Amygdala (tissue), 56 donors: Measurements from ENCODE around the gene BBIP1.
"Not testable (repeated sequence)": the region's sequence is repeated elsewhere in the genome, so short reads cannot be mapped to it uniquely, and the experiment has no call there.

Experiments used
- DNase-seq, 56 donors: peaks; one replicate each; lab custom pipeline; 2025; lab: John Stamatoyannopoulos, UW

The BBIP1 gene

DNA sequence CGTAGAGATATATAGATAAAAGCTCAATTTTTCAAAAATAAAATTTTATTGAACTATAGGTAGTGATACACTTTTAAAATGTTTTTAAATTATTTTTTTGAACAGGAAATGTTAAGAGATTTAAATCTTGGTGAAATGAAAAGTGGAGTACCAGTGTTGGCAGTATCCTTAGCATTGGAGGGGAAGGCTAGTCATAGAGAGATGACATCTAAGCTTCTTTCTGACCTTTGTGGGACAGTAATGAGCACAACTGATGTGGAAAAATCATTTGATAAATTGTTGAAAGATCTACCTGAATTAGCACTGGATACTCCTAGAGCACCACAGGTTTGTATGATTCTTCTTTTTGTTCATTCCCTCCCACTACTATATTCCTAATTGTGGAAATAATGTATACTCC lies 31.4 kb downstream of the BBIP1 start:
- DNase-seq: no peak

DNA sequence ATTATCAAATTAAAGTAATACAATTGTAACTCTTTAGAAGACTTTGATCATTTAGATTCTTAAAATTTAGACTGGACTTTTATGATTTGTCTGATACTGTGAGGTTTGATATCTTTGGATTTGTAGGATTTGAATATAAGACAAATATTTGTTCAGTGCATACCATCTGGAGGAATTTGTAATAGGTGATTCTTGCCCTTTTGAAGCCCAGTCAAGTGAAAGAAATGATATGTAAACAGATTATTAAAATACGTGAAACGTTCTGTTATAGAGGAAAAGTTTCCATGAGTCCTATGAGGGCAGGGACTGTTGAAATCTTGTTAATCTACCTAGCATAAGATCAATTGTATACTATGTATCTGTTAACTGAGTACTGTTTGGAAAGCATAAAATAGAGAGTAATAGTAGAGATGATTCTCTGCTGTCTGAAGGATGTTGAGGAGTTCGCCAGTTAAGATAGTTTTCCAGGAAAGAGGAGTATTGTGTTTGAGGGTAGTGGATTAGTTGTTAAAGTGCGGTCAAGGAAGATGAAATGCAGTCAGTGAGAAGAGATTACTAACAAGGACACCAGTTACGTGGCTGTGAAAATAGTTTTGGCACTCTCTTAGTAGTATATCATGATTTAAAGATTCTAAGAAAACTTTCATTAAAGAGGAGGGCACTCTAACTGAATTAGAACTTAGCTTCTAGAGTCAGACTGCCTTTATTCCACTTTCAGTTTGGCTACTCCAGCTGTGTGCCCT lies 32.9 kb downstream of the BBIP1 start:
- DNase-seq: no peak

DNA sequence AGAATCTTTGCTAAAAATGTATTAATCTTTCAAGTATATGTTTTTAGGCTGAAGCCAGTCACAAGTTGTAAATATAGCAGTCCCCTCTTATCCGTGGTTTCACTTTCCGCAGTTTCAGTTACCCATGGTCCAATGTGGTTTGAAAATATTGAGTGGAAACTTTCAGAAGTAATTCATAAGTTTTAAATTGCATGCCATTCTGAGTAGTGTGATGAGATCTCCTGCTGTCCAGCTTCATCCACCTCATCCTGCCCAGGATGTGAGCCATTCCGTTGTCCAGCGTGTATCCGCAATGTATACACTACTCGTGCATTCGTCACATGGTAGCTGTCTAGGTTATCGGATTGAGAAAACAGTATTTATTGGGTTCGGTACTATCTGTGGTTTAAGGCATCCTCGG lies 35.1 kb downstream of the BBIP1 start:
- DNase-seq: no peak

DNA sequence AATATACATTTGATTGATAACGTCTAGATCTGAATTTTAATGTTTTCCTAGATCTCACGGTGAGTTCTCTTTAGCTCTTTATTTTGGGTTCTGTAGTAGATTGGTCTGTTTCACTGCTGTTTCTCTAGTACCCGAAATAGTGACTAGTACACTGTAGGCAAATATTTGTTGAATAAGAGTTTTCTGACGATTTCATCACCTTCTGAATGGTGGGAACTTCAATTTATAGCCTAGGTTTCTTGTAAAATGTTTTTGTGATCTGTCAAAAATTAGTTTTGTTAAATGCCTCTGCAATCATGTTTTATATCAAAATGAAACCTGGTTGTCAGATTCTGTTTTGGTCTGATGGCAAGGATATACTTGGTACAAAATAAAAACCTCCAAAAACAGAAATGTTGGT lies 37.1 kb downstream of the BBIP1 start:
- no peak for DNase-seq

DNA sequence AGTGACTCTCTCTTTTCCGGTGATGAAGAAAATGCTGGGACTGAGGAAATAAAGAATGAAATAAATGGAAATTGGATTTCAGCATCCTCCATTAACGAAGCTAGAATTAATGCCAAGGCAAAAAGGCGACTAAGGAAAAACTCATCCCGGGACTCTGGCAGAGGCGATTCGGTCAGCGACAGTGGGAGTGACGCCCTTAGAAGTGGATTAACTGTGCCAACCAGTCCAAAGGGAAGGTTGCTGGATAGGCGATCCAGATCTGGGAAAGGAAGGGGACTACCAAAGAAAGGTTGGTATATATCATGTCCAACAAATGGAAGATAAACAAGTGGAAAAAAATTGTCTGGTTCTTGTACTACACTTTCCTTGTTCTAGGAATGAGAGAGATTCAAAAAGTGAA lies 37.7 kb downstream of the BBIP1 start:
- no peak for DNase-seq

DNA sequence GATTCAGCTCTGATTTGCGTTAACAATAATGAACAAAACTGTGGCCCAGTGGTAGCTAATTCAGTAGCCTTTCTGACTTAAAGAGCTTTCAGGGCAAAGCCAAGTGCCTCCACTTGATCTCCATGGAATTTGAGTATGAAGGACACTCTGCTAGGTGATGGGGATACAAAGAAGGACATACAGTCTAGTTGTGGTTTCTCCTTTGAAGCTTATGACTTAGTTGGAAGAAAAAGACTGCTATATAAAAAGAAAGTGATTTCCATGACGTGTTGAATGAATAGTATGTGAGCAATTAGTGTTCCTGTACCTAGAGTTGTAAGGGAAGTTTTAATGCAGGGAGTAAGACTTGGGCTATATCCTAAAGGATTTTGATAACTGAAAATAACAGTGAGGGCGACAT lies 39.0 kb downstream of the BBIP1 start:
- no peak for DNase-seq

DNA sequence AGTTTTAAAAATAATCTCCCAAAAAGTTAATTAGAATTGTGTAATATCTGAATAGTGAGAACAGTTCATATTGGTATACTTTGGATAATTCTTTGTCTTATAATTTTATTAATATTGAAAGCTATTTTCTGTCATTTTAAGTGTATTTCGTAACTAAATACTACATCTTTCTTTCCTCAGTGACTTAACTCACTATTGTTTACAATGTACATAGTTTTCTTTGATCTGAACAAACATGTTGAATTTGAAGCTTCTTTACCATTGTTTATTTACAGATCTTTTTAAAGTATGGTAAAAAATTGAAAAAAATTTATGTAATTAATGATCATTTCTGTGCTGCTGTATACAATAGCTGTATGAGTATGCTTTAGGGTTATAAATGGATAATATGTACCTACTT lies 42.2 kb downstream of the BBIP1 start:
- no peak for DNase-seq

DNA sequence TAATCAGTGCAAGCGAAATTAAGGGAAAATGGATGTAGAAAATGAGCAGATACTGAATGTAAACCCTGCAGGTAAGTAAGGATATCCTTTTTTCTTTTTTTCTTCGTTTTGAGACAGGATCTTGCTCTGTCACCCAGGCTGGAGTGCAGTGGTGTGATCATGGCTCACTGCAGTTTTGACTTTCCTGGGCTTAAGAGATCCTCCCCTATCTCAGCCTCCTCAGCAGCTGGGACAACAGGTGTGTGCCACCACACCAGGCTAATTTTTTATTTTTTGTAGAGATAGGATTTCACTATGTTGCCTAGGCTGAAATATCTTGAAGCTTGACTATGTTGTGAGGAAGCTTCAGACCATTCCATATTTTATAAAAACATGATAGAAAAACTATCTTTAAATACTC lies 43.0 kb downstream of the BBIP1 start:
- DNase-seq: no peak

DNA sequence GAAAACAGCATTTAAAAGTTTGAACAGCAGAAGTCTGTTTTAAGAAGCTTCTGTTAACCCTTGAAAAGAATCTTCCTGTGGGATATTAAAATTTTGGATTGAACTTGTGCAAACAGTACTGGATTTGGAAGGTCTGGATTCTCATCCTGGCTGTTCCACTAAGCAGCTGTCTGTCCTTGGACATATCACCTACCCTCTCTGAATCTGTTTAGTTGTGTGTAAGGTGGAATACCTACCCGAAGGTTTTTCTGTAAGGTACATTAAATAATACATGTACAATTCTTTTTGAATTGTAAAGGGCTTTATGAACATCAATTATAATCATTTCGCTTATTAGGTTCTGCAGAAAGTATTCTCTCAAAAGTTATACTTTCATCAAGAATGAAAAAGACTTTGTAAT lies 45.0 kb downstream of the BBIP1 start:
- DNase-seq: no peak

DNA sequence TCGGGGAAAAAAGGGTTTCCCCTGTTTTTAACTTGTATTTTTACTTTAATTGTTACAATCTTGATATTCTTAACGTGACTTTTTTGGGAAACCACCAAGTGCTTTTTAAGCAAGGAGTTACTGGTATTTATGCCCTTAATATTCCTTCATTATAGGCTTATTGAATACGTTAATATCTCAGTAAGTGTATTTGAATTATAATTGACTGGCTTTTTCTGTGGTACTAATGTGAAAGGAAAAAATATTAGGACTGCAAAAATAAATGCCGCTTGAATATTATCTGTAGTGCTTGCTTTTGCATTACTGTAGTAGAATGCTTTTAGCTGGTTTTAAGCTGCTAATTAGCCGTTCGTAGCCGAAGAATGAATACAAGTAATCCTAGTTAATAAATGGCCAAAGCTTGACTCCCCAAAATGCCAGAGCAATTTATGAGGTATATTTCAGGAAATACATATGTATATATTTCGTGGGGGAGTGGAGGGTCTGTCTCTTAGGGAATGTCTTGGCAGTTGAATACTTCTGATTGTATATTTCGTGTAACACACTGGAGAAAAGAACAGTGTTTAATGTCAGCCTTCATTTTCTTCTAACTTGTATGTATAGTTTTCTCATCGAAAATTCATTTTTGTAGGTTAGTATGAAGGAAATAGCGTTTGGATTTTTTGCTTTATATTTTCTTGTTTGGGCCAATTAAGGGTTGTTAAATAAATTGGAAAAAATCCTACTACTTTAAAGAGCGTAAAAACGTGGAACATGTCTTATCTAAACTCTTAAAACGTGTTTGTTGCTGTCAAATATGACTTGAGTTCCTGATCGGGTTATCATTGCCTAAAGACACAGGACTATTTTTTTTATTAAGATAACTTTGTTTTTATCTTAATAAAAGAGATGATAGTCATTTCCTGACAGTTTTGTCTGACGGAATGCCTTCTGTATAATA lies 45.7 kb downstream of the BBIP1 start:
- no peak for DNase-seq

DNA sequence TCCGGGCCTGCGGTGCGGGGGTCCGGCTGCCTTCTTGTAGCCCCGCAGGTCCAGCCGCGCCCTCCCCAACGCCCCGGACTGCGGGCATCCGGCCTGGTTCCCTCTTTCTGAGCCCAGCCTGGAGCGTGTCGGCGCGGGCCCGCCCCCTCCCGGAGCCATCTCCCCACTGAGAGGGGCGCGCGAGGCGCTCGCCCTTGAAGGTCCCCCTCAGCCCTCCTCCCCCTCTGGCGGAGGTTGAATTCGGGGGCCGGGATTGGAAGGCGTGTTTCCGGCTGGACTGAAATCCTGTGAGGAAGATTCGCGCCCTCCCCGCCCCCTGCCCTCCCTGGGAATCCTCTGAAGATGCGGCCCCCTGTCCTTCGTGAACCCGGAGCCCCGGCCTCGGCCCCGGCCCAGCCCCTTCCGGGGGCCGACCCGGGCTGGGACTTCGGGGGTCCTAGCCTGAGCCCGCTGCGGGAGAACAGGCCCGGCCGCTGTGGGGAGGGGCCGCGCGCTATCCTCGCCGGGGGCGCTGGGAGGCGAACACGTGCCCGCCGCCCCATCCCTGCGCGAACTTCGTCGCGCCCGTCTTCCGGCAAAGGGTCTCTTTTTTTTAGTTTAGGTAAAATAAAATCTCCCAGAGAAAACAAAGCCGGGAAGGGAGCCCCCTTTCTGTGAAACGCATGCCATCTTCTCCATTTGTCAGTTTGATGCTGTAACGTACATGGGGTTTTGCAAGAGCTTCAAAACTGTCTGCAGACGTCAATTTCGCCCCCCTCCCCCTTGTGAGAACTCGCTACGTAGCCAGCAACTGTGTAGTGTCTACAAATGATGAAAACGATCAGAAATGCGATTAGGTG lies 46.6 kb downstream of the BBIP1 start:
- DNase-seq: peak in 38 of 56 donors; percentile 13 to 76 (median 60)

DNA sequence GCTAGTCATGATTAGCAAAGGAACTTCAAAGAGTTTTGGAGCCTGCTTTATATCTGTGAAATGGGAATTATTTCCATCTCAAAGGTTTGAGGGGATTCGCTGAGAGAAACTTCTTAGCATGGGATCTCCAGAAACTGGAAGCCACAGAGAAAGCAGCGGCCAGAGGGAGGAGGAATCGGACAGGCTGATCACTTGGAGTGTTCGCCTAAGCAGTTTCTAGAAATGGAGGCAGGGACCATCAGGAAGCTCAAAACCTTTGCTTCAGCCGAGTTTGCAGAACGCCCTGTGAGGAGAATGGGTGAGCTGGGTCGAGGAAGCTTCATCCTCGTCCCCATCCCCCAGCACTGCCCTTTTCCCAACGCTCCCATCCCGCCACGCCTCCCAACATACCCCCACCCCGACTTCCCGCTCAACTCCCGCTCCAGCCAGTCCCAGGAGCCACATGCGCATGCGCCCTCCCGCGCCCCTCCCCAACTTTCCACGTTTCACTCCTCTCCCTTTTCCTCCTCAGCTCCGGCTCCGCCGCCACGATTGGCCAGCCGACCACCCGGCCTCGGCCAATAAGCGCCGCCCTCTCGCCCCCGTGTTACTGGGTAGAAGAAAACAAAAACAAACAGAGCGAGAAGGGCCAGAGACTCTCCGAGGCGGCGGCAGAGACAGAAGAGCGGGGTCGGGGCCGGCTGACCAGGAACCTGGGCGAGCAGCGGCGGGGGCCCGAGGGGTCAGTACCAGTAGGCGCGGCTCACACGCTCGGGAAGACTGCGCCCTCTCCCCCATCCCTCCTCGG lies 47.5 kb downstream of the BBIP1 start, which contains the start of gene PDCD4:
TSS of gene PDCD4 (plus strand) at position 631 of the 787 bp plus-strand sequence. CDS start 4,100 bp downstream, outside the sequence.
- DNase-seq: peak; percentile 84 to 100 (median 99)

DNA sequence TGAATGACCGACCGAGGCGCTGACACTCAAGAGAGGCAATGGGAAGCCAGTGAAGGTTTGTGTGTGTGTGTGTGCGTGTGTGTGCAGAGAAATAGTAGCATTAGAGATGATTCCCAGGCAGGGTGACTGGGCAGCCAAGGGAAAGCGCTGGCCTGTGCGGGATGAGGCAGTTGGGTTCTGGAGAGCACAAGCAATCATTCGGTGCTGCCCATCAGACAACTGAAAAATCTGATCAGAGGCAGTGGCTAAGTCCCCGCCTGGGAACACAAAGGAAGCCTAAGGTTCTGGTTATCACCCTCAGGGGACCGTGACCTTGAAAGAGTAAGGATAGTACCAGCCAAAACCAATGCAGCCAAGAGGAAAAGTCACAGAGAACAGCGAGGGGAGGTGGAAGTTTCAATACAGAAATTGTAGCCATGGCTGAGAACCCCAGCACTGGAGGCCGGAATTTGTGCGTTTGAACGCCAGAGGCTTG lies 48.1 kb downstream of the BBIP1 start:
- DNase-seq: no peak

DNA sequence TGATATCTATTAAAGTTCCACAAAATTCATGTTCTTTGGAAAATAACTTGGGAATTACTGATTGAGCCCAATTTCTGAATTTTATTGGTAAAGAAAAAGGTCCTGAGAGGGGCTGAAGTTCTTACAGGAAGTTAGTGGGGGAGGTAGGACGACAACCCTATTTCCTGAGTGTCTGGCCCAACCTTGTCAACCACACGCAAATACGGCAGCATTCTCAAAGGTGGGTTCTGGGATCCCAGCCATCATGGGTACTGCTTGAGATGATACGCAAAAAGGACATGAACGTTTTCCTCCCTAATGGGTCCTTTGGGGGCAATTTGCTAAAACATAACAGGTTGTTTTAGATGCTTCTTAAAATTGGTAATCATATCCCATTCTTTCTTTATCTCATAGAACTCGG lies 50.0 kb downstream of the BBIP1 start:
- DNase-seq: no peak

DNA sequence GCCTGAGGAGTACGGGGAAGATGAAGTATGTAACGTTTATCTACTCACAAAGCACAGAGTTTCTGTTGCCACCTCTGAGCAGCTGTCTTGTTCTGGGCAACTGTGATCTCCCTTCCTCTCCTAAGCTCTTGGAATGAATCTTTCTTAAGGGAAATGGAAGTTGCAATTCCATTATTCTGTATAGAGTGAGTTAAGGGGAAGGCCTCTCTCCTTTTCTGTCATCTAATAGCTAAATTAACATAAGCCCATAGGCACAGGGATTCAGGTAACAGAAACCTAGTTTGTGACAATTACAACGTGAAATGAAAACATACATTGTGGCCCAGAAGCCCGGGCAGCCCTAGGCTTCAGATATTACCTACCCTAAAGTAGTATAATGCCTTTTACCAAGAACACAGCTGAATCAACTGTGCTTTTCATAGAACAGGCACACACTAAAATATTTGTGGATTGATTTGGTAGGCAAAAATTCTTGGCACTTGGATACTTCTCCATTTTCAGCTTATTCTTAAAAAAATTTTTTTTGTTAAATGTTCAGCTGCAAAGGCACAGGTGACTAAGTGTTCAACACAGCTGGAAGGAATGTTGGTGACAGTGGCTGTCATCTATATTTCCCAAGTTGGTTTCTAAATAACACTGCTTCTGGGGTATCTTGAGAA lies 51.0 kb downstream of the BBIP1 start:
- no peak for DNase-seq

DNA sequence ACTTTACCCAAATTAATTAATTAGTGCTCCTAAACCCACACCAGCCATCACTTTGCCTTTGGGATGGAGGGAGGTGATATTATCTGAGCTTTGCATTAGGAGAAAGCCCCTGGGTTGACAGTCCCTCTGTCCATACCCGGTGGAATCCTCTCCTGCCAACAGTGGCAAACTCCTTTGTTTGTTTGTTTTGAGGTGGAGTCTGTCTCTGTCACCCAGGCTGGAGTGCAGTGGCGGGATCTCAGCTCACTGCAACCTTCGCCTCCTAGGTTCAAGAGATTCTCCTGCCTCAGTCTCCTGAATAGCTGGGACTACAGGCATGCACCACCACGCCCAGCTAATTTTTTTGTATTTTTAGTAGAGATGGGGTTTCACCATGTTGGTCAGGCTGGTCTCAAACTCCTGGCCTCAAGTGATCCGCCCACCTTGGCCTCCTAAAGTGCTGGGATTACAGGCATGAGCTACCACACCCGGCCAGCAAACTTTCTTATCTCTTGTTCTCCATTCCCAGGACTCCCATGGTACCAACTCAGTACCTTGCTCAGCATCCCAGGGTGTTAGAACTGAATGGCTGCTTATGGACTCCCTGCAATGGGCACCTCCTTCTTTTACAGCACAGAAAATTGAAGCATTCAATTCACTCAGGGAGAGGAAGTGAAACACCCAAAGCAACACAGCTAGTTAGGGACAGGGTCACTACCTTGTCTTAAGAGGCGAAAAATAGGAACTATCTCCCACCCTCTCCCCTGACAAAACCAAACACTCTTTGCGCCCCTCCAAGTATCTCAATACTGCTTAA lies 51.8 kb downstream of the BBIP1 start:
- DNase-seq: not testable (repeated sequence)

DNA sequence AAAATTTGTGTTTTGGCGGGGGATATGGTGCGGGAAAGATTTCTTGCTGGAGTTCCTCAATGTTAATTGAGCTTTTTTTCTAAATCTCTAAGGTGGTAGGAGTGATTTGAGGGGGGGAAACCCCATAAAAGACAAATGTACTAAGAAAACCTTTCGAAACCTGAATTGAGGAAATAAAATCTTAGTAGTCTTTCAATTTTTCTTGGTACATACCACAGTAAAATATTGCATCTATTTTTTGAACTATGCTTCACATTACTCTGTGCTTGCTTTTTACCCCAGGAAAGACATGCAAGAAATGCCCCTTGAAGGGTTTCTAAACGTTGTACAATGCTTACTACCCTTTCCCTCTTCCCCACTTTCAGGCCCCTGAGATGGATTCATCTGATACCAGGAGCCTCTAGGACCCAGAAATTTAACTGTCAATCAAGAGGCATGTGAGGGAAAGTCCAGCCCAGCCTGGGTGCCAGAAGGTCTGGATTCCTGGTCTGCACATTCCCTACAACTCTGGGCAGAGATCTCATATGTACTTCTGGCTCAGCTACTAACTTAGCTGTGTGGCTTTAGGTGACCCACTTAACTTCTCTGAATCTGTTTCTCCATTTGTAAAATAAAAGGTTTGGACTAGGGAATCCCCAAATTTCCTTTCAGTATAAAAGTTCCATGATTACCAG lies 53.0 kb downstream of the BBIP1 start:
- no peak for DNase-seq
